H1 (cell line): ENCODE measurements around the gene MAPKAP1. TPM values are rescaled to one million over a fixed set of nuclear protein-coding genes. Genes with fewer than 3 reads are reported as not detected.

Experiments
- ATF2 ChIP-seq: IDR thresholded peaks from 2 replicates; pipeline ENCODE4 v1.6.1; 2012; ENCODE audit warnings: low read length, inconsistent platforms
- CEBPB ChIP-seq: IDR thresholded peaks from 2 replicates; pipeline ENCODE4 v1.6.1; 2012; ENCODE audit warnings: low read depth, low read length
- CHD7 ChIP-seq: fragments of 300-600 bp; sonication (generic); IDR thresholded peaks from 2 replicates; pipeline ENCODE4 v1.7.1; 2012; ENCODE audit warnings: low read length, moderate library complexity, mild to moderate bottlenecking, inconsistent platforms; ENCODE audit not compliant: insufficient replicate concordance
- CREB1 ChIP-seq: IDR thresholded peaks from 2 replicates; pipeline ENCODE4 v1.6.1; 2012; ENCODE audit warnings: inconsistent platforms
- GTF2F1 ChIP-seq: IDR thresholded peaks from 2 replicates; pipeline ENCODE4 v1.6.1; 2012; ENCODE audit warnings: low read depth, low read length, improper control_type of control experiment, borderline replicate concordance
- KDM1A ChIP-seq: fragments of 200-600, 300-600 bp; sonication (generic); IDR thresholded peaks from 2 replicates; pipeline ENCODE4 v1.7.1; 2016; ENCODE audit warnings: mild to moderate bottlenecking, low read length, borderline replicate concordance
- KDM5A ChIP-seq: fragments of 200-600 bp; IDR thresholded peaks from 2 replicates; pipeline ENCODE4 v1.7.1; 2012; ENCODE audit warnings: mild to moderate bottlenecking, low read length, inconsistent platforms, mixed read lengths
- RFX5 ChIP-seq: IDR thresholded peaks from 2 replicates; pipeline ENCODE4 v1.6.1; 2011; ENCODE audit warnings: low read depth, low read length, improper control_type of control experiment, borderline replicate concordance
- SAP30 ChIP-seq: fragments of 300-600 bp; sonication (generic); IDR thresholded peaks from 2 replicates; pipeline ENCODE4 v1.7.1; 2012; ENCODE audit warnings: low read length, moderate library complexity, mild to moderate bottlenecking, inconsistent platforms; ENCODE audit not compliant: insufficient read depth, insufficient replicate concordance
- YY1 ChIP-seq: IDR thresholded peaks from 2 replicates; pipeline ENCODE4 v1.6.1; 2011; ENCODE audit warnings: low read depth, mild to moderate bottlenecking, low read length
- polyA plus RNA-seq, 7 experiments: library from polyadenylated mRNA; depleted of rRNA in 3 of 7; stranded (reverse) in 5 of 7; unstranded in 2 of 7; fragments of >200 nt in 5 of 7; fragments of 200-250 nt in 2 of 7; gene quantifications; 1 replicate in 5 of 7; 2 replicates in 1 of 7; 4 replicates in 1 of 7; pipeline versions ENCODE4 v1.2.1 to v1.2.3, GENCODE V29; 2011 to 2013; ENCODE audit warnings: missing spikeins in 2 of 7, mixed read lengths in 2 of 7
- total RNA-seq: library from RNA; stranded (reverse); fragmentation: NEBNext Ultra II Directional; extraction: Animal tissue kit (Norgen Biotek cat#: 25700); gene quantifications from 2 replicates; pipeline ENCODE4 v1.2.1, GENCODE V29; 2021

The MAPKAP1 gene
- total and polyA plus RNA-seq, 2 of the 8 experiments (the other 6 are each of a cell fraction or from before 2014, with no cell fraction given), result 79.2 to 140 TPM

- TF ChIP-seq CHD7 (no peak), YY1 (no peak), KDM1A (no peak), CREB1 (no peak), RFX5 (no peak), KDM5A (no peak), CEBPB (no peak), GTF2F1 (no peak), SAP30 (no peak), ATF2 (no peak)
These were observed 236.8 kb downstream of the MAPKAP1 start (continued) for GRCh38 chr9:125470189-125470588.
